Activated CD4-positive, alpha-beta T cell treated with anti-CD3 and anti-CD28 coated beads, Interleukin-2, amount 10 ng/mL, durations not matched to agents 7 days and 5 days (primary cell): ENCODE results near the gene VTI1A. TPM values are rescaled to one million over a fixed set of nuclear protein-coding genes. Genes with fewer than 3 reads are reported as not detected.

Source experiments
- CTCF ChIA-PET: fragments of 350-600 bp; sonication (Branson Sonifier 250); formaldehyde crosslinking; loops from one replicate; lab custom pipeline; 2021; ENCODE audit warnings: antibody characterized with exemption; lab: Charles Lee
- POLR2A ChIA-PET: fragments of 350-600 bp; sonication (Branson Sonifier 250); formaldehyde crosslinking; loops from one replicate; lab custom pipeline; 2021; ENCODE audit warnings: antibody characterized with exemption; lab: Charles Lee
- DNase-seq: peaks from one replicate; pipeline ENCODE4 v3.0.0-alpha.2; 2020
- H3K27ac Mint-ChIP-seq: one replicate; pipeline ENCODE4 v1.8.0; 2021; ENCODE audit warnings: mild to moderate bottlenecking, moderate library complexity, mixed read lengths
- H3K27me3 Mint-ChIP-seq: one replicate; pipeline ENCODE4 v1.8.0; 2021; ENCODE audit warnings: mixed read lengths
- H3K36me3 Mint-ChIP-seq: one replicate; pipeline ENCODE4 v1.8.0; 2021; ENCODE audit warnings: low read depth, mixed read lengths
- H3K4me1 Mint-ChIP-seq: one replicate; pipeline ENCODE4 v1.8.0; 2021; ENCODE audit warnings: mixed read lengths
- H3K4me3 Mint-ChIP-seq: one replicate; pipeline ENCODE4 v1.8.0; 2021; ENCODE audit warnings: mild to moderate bottlenecking, moderate library complexity, mixed read lengths
- H3K9me3 Mint-ChIP-seq: one replicate; pipeline ENCODE4 v1.8.0; 2021; ENCODE audit warnings: mixed read lengths
- total RNA-seq, 2 experiments: library from RNA; stranded (reverse); gene quantifications; one replicate each; pipeline ENCODE4 v1.2.3, GENCODE V29; 2021

The VTI1A gene
- total RNA-seq, 2 experiments from 2014 or later, result 39.6 to 41.5 TPM

DNA sequence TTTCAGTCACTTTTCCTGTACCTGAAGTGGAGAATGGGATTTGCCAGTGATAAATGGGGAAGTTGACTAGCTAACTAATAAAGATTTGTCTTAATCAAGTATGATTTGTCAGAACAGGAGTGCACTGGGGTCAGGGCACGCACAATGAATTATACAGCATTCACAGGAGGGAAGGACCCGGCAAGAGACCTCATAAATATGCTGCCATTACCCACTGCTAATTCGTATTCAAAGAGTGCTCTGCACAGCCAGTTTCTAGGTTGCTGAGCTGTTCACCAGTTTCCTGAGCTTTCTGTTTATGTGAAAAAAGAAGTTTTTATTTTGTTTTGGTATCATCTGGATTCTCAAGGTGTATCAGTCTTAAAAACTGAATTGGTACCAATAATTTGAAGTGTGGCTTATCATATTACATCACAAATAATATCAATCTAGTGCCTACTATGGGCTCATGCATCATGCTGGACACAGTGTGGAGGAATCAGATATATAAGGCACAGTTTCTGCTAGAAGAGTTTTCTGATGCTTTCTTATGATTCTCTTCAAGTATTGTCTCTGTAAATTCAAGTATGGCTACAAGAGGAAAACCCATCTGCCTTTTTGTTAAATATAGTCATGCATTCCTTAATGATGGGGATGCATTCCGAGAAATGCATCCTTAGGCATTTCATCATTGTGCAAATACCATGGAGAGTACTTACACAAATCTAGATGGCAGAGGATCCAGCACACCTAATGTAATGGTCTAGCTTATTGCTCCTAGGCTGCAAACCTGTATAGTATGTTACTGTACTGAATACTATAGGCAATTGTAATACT, 202.2 kb downstream of the VTI1A start:
- Mint-ChIP-seq H3K36me3 (peaks cover 2% of the 10 kb centered on the region), H3K27me3 (no peaks in the 10 kb centered on the region), H3K4me1 (no peaks in the 10 kb centered on the region), H3K27ac (no peak overlapping the region), H3K4me3 (no peak overlapping the region), H3K9me3 (no peaks in the 10 kb centered on the region)
- ChIA-PET POLR2A (no interaction called here), CTCF (no interaction called here)
- DNase-seq, result no peak

DNA sequence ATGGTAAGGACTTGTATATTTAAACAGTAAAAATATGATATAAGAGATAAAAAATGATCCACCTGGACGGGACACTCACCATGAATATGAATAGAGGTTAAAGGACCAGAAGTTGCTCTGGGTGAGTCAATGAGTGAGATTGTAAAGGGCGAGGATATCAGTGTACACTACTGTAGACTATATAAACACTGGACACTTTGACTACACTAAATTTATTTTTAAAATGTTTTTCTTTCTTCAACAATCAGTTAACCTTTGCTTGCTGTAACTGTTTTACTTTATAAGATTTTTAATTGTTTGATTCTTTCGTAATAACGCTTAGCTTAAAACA, 202.8 kb downstream of the VTI1A start:
- no peaks in the 10 kb centered on the region for H3K9me3 Mint-ChIP-seq
- H3K27me3 Mint-ChIP-seq, result no peaks in the 10 kb centered on the region
- ChIA-PET CTCF (no interaction called here), POLR2A (no interaction called here)
- no peak overlapping the region for H3K4me3 Mint-ChIP-seq
- peaks cover 2% of the 10 kb centered on the region for H3K36me3 Mint-ChIP-seq
- H3K27ac Mint-ChIP-seq, result no peak overlapping the region
- DNase-seq, result no peak
- H3K4me1 Mint-ChIP-seq, result no peaks in the 10 kb centered on the region

DNA sequence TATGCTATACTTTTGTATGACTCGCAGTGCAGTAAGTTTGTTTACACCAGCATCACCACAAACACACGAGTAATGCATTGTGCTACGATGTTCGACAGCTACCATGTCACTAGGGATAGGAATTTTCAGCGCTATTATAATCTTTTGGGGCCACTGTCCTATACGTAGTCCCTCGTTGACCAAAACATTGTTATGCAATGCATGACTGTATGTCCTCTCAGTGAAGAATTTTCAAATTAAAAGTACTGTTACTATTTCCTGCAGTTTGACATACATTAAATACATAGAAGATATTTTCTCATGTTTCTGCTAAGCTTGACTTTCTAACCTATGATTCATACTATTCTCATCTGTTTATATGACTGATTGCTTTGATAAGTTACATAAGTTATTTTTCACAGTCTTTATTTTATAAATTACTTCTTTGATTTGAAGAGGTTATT, 203.6 kb downstream of the VTI1A start:
- Mint-ChIP-seq H3K4me1 (no peaks in the 10 kb centered on the region), H3K9me3 (no peaks in the 10 kb centered on the region), H3K36me3 (peaks cover 2% of the 10 kb centered on the region), H3K27ac (no peak overlapping the region), H3K27me3 (no peaks in the 10 kb centered on the region), H3K4me3 (no peak overlapping the region)
- no peak for DNase-seq
- CTCF ChIA-PET, result no interaction called here
- POLR2A ChIA-PET, result no interaction called here

DNA sequence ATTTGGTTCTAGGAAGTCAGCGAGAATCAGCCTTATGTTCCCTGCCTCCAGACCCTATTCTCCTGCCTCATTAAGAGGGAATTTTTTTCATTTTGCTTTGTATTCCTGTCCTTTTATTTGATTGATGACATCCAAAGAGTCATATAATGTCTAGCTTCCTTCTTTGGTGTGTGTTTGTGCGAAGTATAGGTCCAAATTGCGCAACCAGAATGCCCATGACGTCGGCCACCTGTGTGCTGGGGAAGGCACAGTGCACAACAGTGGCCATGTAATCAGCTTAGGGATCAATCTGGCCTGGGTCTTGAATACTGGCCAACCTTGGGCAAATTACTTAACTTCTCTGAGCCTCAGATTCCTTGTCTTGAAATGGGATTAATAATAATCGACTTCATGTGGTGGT, 206.2 kb downstream of the VTI1A start:
- no peak overlapping the region for H3K27ac Mint-ChIP-seq
- no peaks in the 10 kb centered on the region for H3K9me3 Mint-ChIP-seq
- CTCF ChIA-PET, result no interaction called here
- POLR2A ChIA-PET, result no interaction called here
- no peak for DNase-seq
- H3K27me3 Mint-ChIP-seq, result no peaks in the 10 kb centered on the region
- H3K36me3 Mint-ChIP-seq, result peaks cover 2% of the 10 kb centered on the region
- H3K4me1 Mint-ChIP-seq, result no peaks in the 10 kb centered on the region
- H3K4me3 Mint-ChIP-seq, result no peak overlapping the region

DNA sequence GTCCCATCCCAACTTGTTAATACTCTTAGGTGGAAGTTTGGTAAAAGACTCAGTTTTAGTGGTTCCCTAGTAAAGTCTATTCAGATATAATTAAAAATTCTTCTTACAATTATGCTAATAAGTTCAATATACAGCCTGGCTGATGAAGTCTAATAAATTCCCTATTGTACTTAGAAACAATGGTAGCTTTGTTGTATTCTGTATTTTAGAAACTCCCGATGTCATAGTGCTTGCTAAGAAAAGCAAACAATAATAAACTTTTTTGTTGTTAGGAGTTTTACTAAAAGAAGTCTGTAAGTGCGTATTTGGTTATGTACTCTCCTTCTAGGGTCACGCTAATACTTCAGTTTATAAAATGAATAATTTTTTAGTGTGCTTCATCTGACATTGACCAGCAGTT, 206.8 kb downstream of the VTI1A start:
- no peak for DNase-seq
- CTCF ChIA-PET, result no interaction called here
- peaks cover 2% of the 10 kb centered on the region for H3K36me3 Mint-ChIP-seq
- H3K4me1 Mint-ChIP-seq, result no peaks in the 10 kb centered on the region
- no peak overlapping the region for H3K27ac Mint-ChIP-seq
- H3K9me3 Mint-ChIP-seq, result no peaks in the 10 kb centered on the region
- H3K4me3 Mint-ChIP-seq, result no peak overlapping the region
- H3K27me3 Mint-ChIP-seq, result no peaks in the 10 kb centered on the region
- POLR2A ChIA-PET, result no interaction called here

DNA sequence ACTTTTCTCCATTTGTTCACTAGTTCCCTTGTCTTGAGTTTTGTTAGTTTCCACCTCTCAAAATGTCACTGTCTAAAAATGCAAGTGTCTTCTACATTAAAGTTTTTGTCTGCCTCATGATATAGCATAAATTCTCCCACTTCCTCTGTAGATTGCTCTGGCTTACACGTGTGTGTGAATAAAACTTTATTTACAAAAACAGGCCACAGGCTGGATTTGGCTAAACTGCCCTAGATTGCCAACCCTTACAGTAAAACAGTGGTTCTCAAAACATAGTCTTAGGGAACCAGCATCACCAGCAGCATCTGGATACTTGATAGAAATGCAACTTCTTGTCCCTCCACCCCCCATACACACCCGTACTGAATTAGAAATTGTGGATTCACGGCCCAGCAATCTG, 207.8 kb downstream of the VTI1A start:
- ChIA-PET POLR2A (no interaction called here), CTCF (no interaction called here)
- H3K9me3 Mint-ChIP-seq, result no peaks in the 10 kb centered on the region
- H3K27ac Mint-ChIP-seq, result no peak overlapping the region
- peaks cover 2% of the 10 kb centered on the region for H3K36me3 Mint-ChIP-seq
- H3K4me3 Mint-ChIP-seq, result no peak overlapping the region
- DNase-seq, result no peak
- no peaks in the 10 kb centered on the region for H3K4me1 Mint-ChIP-seq
- no peaks in the 10 kb centered on the region for H3K27me3 Mint-ChIP-seq

DNA sequence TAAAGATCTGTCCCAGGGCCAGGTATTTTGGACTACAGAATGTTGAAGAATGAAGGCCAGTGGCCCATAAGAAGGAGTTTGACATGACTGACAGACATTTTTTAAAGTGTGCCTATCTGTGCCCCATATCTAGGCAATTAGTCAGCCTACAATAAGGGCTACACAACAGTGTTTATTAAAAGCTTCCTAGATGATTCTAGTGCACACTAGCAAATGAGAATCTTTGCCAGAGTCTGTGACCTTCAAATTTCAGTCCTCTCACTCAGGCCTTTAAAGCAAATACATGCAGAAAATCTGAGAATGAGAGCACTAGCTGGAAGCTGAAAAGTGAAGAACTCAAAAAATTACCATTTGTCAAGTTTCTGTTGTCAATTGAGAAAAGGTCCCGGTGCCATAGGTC, 208.7 kb downstream of the VTI1A start:
- Mint-ChIP-seq H3K4me3 (no peak overlapping the region), H3K27ac (no peak overlapping the region), H3K4me1 (no peaks in the 10 kb centered on the region), H3K9me3 (no peaks in the 10 kb centered on the region), H3K36me3 (peaks cover 2% of the 10 kb centered on the region), H3K27me3 (no peaks in the 10 kb centered on the region)
- ChIA-PET POLR2A (no interaction called here), CTCF (no interaction called here)
- no peak for DNase-seq

DNA sequence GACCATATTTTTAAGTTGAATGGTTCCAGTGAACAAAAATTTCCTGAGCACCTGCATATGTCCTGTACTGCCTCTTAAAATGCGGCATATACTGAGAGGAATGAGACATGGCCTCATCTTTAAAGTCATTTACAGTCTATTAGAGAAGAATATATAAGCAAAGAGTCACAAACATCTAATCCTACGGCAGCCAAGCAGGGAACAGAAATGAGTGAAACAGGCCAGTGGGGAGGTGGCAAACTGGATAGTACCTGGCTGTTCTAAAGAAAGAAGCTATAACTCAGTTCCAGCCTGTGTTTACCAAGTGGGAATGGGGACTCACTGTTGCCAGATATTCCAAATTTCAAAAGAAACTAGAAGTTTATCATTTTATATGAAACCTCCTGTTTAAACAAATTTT, 211.4 kb downstream of the VTI1A start:
- no peaks in the 10 kb centered on the region for H3K4me1 Mint-ChIP-seq
- CTCF ChIA-PET, result no interaction called here
- H3K9me3 Mint-ChIP-seq, result peaks cover 2% of the 10 kb centered on the region
- H3K27ac Mint-ChIP-seq, result no peak overlapping the region
- H3K27me3 Mint-ChIP-seq, result no peaks in the 10 kb centered on the region
- POLR2A ChIA-PET, result no interaction called here
- no peaks in the 10 kb centered on the region for H3K36me3 Mint-ChIP-seq
- H3K4me3 Mint-ChIP-seq, result no peak overlapping the region
- no peak for DNase-seq

DNA sequence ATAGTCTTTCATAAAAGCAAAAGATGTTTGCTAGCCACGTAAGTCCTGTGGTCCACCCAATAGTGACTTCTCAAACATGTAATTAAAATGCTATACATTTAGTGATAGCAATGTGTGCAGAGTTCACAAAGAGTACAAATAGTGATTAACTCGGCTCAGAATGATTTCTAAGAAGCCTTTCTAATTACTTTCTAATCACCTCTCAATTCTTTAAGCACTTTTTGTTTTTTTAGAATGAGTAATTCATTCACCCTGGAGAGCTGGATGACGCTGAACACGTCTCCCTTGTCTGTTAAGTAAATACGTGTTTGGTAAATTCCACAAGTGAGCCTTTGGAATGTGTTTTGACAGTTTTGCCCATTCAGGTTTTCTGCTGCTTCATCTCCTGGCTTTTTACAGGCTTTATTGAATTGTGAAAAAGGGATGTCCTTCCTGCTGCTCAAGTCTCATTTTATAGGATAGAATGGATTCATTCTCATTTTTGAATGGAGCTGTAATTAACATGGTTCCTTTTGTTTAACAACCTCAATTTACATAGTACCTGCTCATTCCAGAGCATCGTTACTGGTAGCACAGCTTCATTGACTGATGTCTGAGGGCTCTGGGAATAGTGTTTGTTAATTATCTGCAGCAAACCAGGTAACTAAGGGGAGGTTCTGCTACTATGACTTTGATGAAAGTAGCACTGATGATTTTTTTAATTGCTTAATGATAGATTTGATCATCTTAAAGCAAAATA, 212.1 kb downstream of the VTI1A start:
- ChIA-PET CTCF (no interaction called here), POLR2A (no interaction called here)
- Mint-ChIP-seq H3K36me3 (no peaks in the 10 kb centered on the region), H3K4me1 (no peaks in the 10 kb centered on the region), H3K27me3 (no peaks in the 10 kb centered on the region), H3K4me3 (no peak overlapping the region), H3K9me3 (peaks cover 2% of the 10 kb centered on the region), H3K27ac (no peak overlapping the region)
- no peak for DNase-seq

DNA sequence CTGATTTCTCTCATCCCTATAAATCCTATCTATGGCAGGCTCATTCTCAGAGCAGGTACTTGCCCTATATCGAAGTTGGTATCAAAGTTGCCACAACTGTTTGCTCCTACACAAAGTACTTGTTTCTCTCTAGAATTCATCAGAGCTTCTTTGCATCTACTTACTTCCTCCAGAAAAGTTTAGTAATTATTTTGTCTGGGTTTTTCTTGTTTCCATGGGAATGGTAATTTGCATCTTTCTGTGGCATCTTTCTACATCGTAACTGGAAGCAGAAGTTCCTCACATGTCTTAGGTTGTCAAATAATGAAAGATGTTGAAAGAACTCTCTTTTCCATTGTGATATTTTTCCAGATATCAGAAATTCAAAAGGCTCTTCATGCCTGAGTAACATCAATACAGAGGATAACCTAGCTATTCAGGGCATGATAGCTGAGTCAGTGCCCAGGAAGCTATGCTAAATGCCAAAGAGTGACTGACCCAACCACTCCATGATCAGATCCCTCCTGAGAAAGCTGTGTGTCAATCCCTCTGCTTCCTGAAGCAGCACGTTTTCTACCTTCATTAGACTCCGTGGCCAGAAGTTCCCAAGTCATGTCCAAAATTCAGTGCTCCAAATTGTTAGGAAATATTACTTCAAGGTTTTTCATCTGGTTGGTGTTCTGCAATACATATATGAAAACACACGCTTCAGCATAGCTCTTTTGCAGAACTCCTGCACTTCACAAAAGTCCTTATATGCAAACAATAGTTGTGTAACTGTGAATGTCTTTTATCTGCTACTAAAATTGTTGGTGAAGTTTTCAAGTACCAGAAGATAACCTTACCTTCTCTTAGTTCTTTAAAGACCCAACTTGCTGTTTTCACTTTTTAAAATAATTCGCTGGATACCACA, 216.5 kb downstream of the VTI1A start:
- peaks cover 3% of the 10 kb centered on the region for H3K36me3 Mint-ChIP-seq
- CTCF ChIA-PET, result no interaction called here

DNA sequence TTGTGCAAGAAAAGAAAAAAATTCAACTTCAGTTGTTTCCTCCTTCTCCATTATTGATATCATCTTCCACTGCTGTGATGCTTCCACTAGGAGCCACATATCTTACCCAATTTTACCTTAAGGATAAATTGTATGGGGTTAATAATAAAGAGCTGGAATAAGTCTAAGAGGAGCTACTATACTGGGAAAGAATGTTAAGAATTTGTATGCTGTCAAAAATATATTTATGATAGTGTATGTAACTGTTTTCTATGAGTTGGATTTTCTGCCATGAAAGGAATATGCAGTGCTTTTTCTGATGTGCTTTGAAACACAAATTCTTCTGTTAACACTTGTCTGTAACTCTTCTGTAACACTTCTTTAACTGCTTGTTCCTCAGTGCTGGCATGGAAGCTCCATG, 219.1 kb downstream of the VTI1A start:
- CTCF ChIA-PET, result no interaction called here
- H3K9me3 Mint-ChIP-seq, result peaks cover 2% of the 10 kb centered on the region
- no peak for DNase-seq

More for the DNA sequence above, 216.5 kb downstream of the VTI1A start:
- Mint-ChIP-seq H3K27ac (no peak overlapping the region), H3K27me3 (no peaks in the 10 kb centered on the region), H3K4me3 (no peak overlapping the region), H3K9me3 (peaks cover 2% of the 10 kb centered on the region), H3K4me1 (no peaks in the 10 kb centered on the region)
- POLR2A ChIA-PET, result no interaction called here
- DNase-seq, result no peak

DNA sequence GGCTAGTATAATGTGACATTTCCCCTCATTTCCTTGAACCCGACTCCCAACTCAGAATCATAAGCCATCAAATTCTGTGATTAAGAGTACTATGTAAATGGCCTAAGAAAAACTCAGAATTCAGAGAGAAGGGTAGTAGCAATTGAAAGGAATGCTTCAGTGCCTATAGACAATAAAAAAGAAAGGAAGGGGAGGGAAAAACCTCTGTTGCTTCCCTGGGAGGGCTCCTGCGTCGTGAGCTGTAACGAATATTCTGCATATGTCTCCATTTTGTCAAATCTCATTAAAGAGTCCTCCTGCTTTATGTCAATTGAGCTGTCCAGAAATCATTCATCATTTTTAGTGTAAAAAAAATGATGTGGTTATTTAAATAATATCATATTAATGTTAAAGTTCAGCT, 223.0 kb downstream of the VTI1A start:
- Mint-ChIP-seq H3K4me1 (no peaks in the 10 kb centered on the region), H3K27ac (no peak overlapping the region), H3K4me3 (no peak overlapping the region), H3K36me3 (peaks cover 10% of the 10 kb centered on the region), H3K9me3 (no peaks in the 10 kb centered on the region), H3K27me3 (no peaks in the 10 kb centered on the region)
- ChIA-PET POLR2A (no interaction called here), CTCF (interaction anchor here (0.5 kb wide), 1 partner anchor 746 kb away, joined by 4 read pairs; no protein-coding TSS in a partner anchor)
- DNase-seq, result no peak

More for the DNA sequence above, 219.1 kb downstream of the VTI1A start:
- Mint-ChIP-seq H3K36me3 (peaks cover 10% of the 10 kb centered on the region), H3K27ac (no peak overlapping the region), H3K4me1 (no peaks in the 10 kb centered on the region), H3K27me3 (no peaks in the 10 kb centered on the region), H3K4me3 (no peak overlapping the region)
- POLR2A ChIA-PET, result no interaction called here

DNA sequence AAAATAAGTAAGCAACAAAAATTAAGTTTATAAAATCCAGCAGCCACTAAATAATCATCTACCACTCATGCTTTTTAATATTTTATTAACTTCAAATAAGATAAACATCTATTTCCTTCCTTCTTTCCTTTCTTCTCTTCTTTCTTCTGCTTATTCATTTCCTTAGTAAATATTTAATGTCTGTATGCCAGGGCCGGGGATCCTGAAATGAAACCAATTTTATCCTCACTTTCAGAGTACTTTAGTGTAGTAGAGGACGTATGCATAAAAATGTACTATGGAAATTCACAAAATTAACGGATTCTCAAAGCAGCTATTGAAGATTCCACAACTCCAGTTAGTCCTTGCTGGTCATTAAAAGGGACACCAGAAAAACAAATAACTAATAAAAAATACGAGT, 224.7 kb downstream of the VTI1A start:
- Mint-ChIP-seq H3K4me1 (no peaks in the 10 kb centered on the region), H3K27ac (no peak overlapping the region), H3K9me3 (no peaks in the 10 kb centered on the region), H3K36me3 (peaks cover 7% of the 10 kb centered on the region), H3K4me3 (no peak overlapping the region), H3K27me3 (no peaks in the 10 kb centered on the region)
- CTCF ChIA-PET, result no interaction called here
- DNase-seq, result no peak
- POLR2A ChIA-PET, result no interaction called here
